ENCODE measurements around the gene SCYGR7. TPM values are rescaled to one million over a fixed set of nuclear protein-coding genes. Genes with fewer than 3 reads are reported as not detected.
"Not testable (repeated sequence)": the region's sequence is repeated elsewhere in the genome, so short reads cannot be mapped to it uniquely, and the experiment has no call there.

The SCYGR7 gene
- polyA plus RNA-seq, 3 donors: not detected

DNA sequence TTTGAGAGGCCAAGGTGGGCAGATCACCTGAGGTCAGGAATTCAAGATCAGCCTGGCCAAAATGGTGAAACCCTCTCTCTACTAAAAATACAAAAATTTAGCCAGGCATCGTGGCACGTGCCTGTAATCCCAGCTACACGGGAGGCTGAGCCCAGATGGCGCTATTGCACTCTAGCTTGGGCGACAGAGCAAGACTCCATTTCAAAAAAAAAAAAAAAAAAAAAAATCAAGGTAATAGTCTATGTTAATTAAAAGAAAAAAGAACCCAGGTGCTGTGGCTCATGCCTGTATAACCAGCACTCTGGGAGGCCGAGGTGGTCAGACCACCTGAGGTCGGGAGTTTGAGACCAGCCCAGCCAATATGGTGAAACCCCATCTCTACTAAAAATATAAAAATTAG, 12.6 kb downstream of the SCYGR7 start:
- not testable (repeated sequence) for H3K27ac ChIP-seq (ENCODE audit: low read depth, low read length)
- WGBS, 3 donors: 65 to 80% (median 78%) methylated on average over 7 of the region's 7 CpGs

DNA sequence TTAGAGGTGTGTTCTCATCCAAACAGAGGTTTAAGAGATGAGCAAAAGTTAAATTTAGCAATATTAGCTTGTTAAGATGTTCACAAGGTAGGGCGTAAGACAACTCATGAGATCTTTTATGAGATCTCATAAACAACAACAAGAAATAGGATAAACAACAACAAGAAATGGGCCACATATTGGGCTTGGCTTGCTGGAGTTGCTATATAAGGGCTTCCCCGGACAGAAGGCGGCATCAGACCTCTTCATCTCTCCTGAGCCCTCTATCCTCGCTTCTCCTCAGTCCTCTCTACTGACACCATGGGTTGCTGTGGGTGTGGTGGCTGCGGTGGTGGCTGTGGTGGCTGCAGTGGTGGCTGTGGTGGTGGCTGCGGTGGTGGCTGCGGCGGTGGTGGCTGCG, 17.5 kb downstream of the SCYGR7 start, which contains the start of gene SCYGR8:
SCYGR8 (plus strand) TSS at position 301 of the 400 bp plus-strand sequence; CDS start at position 301, 0 bp downstream.
- no peak within 1 kb of the TSS for H3K27ac ChIP-seq (ENCODE audit: low read depth, low read length)
- WGBS, 3 donors: 87 to 95% (median 89%) methylated on average over 5 to 6 of the region's 9 CpGs

DNA sequence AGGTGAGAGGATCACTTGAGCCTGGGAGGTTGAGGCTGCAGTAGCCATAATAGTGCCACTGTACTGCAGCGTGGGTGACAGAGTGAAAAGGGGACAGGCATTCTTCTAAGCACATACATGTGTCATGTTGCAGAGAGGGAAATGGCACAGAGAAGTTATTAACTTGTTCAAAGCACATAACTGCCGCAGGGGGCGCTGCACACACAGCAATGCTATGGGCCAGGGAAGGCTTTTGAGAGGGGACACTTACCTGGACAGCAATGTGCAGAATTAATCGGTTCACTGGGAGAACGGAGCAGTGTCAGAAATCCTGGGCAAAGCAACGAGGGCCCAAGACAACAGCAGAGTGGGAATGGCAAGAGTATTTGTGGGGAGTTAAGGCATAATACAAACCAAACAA, 19.9 kb downstream of the SCYGR7 start:
- WGBS, 3 donors: 61 to 74% (median 69%) methylated on average over 6 of the region's 6 CpGs
- H3K27ac ChIP-seq (ENCODE audit: low read depth, low read length): no peak overlapping the region

DNA sequence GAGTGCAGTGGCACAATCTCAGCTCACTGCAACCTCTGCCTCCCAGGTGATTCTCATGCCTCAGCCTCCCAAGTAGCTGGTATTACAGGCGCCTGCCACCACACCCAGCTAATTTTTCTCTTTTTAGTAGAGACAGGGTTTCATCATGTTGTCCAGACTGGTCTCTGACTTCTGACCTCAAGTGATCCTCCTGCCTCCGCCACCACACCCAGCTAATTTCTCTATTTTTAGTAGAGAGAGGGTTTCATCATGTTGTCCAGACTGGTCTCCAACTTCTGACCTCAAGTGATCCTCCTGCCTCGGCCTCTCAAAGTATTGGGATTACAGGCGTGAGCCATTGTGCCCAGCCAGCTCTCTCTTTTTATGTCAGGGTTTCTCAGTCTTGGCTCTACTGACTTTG, 28.1 kb downstream of the SCYGR7 start:
- not testable (repeated sequence) for H3K27ac ChIP-seq (ENCODE audit: low read depth, low read length)
- 64 to 76% (median 65%) methylated on average over 4 of the region's 4 CpGs for WGBS, 3 donors

DNA sequence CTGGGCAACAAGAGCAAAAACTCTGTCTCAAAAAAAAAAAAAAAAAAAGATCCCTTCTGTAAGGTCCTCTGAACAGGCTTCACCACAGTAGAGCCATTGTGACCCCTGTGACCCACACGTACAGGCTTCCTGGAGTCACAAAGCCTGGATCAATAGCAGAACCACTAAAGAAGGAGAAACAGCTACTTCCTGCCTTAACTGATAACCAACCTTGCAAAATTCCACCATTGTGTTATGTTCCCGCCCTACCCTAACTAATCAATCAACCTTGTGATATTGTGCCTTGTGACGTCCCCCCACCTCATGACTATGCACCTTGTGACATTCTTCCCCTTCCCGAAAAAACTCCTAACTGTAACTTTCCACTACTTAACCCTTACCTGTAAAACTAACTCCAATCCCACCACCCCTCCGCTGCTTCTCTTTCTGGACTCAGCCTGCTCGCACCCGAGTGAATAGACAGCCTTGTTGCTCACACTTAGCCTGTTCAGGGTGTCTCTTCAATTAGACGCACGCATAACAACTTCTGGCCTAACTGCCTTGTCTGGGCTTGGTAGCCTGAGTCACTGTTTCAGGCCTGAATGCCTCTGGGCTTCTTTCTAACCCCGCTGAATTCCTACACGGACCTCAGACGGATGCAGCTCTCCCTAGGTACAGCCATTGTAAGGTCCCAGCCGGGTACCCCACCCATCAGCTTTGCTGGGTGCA, 31.4 kb downstream of the SCYGR7 start:
- 57 to 74% (median 69%) methylated on average over 13 of the region's 13 CpGs for WGBS, 3 donors

DNA sequence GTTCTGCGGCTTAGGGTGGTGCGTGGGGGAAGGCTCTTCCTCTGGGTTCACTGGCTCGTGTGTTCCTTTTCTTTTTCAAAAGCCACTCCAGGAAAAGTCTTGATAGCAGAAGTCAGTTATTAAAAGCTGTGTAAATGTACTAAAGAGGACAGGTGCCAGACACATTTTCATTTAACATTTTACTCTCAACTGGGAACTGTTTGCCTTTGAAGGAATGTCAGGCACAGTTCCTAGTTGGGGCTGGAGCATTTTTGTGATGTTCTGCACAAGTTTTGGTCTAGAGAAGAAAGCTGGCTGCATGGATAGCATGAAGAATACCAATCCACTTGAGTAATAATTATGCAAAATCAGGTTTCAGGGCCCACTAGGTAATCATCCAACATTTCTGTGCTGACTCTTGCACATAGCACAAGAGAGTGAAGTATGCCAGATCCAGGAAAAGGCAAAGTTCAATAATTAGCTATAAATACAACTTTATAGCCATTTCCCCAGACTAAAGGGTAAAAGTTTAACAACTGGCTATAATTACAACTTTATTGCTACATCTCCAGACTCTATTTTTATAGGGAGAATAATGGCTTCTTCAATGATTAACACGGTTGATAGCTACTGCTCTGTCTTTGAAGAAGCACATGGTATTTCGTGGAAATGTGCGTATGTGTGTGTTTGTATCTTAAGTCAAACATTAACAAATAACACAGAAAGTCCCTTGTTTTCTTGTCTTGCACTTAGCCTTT, 33.8 kb downstream of the SCYGR7 start:
- H3K27ac ChIP-seq (ENCODE audit: low read depth, low read length): no peak overlapping the region
- 44 to 73% (median 58%) methylated on average over 6 of the region's 6 CpGs for WGBS, 3 donors

More for the DNA sequence above, 31.4 kb downstream of the SCYGR7 start:
- no peak overlapping the region for H3K27ac ChIP-seq (ENCODE audit: low read depth, low read length)

DNA sequence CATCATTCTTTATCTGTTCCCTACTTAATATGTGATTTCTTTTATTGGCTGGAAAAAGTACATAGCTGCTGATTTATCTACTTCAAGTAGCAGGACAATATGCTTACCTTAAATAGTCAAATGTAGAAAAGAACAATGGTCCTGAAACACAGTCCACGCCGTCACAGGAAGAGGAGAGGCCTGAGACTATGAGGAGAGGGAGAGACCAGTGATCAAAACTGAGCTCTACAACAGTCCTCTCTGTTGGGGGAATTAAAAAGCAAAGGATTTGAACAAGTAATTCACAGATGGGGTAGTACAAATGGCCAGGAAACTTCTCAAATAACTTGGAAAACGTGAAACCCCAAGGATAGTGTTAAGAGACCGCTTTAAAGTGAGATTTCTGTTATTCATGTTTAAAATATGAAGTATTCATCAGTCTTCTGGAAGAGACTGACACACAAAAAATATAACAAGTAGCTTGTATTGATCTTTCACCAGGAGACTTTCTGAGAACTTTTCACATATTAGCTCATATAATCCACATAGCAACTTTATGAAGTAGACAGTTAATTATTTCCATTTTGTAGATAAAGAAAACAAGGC, 37.7 kb downstream of the SCYGR7 start:
- no peak overlapping the region for H3K27ac ChIP-seq (ENCODE audit: low read depth, low read length)
- WGBS, 3 donors: 34 to 67% (median 55%) methylated on average over 4 of the region's 4 CpGs

DNA sequence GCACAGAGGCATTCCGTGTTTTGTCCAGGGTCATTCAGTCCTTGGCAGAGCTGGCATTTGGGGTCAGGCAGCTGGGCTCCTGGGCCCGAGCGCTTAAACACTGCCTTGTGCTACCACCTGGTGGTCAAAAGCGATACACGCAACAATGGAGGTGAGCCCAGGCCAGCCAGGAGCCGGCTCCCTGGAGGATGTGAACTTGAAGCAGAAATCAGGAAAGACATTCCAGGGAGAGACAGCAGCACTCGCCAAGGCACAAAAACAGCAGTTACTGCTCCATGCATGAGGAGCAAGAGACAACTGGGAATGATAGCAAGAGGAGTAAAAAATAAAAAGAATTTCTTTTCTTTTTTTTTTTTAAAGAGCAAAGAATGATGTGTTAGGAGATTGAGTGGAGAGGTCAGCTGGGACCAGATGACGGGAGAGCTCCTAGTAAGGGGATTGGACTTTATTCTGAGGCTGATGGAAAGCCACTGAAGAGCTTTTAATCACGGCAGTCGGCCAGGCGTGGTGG, 38.3 kb downstream of the SCYGR7 start:
- no peak overlapping the region for H3K27ac ChIP-seq (ENCODE audit: low read depth, low read length)
- WGBS, 3 donors: 19 to 27% (median 22%) methylated on average over 11 of the region's 11 CpGs

DNA sequence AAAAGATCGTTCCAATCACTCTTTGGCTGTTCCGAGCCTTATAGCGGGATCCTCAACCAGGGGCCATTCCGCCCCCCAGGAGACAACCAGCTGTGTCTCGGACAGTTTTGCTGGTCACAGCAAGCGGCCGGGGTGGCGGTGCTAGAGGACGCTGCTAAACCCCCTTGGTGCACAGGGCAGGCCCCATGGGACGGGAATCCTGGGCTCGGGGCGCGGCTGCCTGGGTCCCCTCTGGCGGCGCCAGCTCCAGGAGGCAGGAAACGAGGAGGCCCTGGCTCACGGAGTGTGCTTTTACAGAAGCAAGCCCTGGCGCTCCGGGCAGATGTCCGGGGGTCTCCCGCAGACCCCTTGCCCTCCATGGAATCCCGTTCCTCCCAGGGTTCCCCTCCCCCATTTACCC, 39.7 kb downstream of the SCYGR7 start:
- 89 to 95% (median 93%) methylated on average over 21 to 22 of the region's 22 CpGs for WGBS, 3 donors

DNA sequence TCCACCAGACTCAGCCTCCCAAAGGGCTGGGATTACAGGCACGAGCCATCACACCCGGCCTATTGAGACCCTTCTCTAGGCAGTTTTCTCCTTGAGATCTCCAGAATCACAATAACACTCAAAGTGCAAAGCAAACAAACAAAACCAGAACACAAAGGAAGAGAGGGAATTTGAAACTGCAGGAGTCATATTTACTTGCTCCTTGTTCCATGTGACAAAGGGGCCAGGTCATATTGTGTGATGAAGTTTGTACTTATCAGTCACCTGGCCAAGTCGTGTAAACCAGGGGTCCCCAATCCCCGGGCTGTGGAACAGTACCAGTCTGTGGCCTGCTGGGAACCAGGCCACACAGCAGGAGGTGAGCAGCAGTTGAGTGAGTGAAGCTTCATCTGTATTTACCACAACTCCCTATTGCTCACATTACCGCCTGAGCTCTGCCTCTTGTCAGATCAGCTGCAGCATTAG, 44.1 kb downstream of the SCYGR7 start:
- no peak overlapping the region for H3K27ac ChIP-seq (ENCODE audit: low read depth, low read length)
- 66 to 86% (median 82%) methylated on average over 5 of the region's 5 CpGs for WGBS, 3 donors

More for the DNA sequence above, 39.7 kb downstream of the SCYGR7 start:
- H3K27ac ChIP-seq (ENCODE audit: low read depth, low read length): no peak overlapping the region

DNA sequence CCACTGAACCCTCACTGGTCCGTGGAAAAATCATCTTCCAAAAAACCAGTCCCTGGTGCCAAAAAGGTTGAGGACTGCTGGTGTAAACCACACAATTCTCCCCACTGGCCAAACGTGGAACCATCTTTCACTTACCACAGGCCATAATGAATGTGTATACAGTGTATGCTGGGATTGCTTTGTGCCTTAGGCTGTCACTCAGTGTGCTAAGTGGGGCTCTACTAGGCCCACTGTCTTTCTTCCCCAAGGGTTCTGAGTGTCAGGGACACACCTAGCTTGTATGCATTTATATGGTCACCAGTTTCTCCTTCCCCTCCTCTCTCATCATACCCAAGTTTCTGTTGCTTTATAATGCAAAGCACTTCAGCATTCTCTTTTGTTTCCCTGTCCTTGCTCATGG, 44.8 kb downstream of the SCYGR7 start:
- H3K27ac ChIP-seq (ENCODE audit: low read depth, low read length): no peak overlapping the region
- WGBS, 3 donors: 51 to 60% (median 58%) methylated on average over 2 of the region's 2 CpGs

DNA sequence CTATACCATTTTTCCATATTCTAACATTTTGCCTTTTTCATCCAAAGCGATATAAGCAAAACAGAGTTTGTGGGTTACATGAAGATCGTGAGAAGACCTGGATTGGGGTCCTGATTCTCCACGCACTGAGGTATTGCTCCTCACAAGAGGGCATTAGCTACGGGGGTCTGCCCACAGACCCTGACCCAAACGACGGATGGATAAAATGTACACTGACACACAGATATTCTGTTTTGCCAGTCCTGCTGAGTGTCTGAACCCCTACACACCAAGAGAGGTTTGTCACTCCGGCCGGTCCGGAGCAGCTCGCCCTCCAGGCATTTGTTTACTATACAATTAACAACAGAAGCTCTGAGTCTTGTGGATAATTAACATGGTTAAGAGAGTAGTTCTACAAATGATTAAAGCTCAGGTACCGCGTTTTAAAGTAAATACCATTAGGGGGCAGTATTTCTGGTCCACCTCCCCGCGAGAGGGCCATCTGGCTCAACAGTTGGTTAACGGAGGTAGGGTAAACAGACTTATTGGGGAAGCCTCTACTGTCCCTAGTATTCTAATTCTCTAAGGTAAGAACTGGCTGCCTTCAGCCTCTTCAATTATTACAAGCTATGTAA, 46.0 kb downstream of the SCYGR7 start:
- no peak overlapping the region for H3K27ac ChIP-seq (ENCODE audit: low read depth, low read length)
- 32 to 64% (median 62%) methylated on average over 15 of the region's 15 CpGs for WGBS, 3 donors

DNA sequence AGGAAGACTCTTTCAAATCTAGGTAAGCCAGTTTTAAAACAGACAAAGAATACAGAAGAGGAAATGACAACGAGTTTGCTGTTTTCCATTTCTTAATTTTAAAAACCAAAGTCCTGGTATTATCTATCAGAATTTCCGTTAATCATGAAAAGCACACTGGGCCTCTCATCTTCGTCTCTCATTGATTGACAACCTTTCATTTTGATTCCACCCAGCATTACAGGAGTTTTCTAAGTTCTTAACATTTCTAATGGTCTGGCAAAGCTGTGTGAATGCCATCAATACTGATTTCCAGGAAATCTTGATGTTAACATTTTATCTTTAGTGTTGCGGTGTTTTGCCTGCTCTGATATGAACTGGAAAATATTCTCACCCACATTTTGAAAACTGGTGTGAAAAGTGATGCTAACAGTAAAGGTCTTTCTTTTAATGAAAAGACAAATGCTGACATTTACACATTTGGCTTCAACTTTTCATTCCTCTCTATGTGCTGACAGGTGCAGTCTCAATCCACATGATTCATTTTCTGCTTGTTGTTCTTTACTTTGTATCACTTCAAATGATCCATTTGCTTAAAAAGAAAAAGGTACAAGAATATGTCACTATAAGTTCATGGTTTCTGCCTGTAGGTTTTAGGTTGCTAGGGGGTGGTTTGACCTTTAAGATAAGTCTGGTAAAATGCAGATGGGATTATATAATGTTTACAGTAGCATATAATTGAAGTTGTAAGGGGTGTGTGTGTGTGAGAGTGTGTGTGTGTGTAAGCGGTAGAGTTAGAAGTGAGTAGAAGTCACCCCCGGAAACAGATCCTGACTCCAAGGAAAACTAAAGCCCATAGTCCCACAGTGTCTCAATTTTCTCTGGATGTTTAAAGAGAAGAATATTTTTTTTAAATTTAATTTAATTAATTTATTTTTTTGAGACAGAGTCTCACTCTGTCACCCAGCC, 47.0 kb downstream of the SCYGR7 start:
- 76 to 85% (median 81%) methylated on average over 6 of the region's 6 CpGs for WGBS, 3 donors
- no peak overlapping the region for H3K27ac ChIP-seq (ENCODE audit: low read depth, low read length)

Other genes with a start within 250 kb of the SCYGR7 start
- not detected for gene SCYGR2, start 129.4 kb upstream of the SCYGR7 start, polyA plus RNA-seq
- not detected for gene SCYGR3, start 113.5 kb upstream of the SCYGR7 start, polyA plus RNA-seq
- gene SCYGR4, start 110.8 kb upstream of the SCYGR7 start, polyA plus RNA-seq: under 1 TPM in 1 of 3 donors, not detected in 2; 0.22 TPM
- not detected for gene SCYGR5, start 61.5 kb upstream of the SCYGR7 start, polyA plus RNA-seq
- 100 to 1,000 TPM in 1 of 3 donors, 10 to 100 TPM in 1, 1 to 10 TPM in 1; 2.1 to 114 (median 76.7) TPM for gene SLC19A3, start 10.3 kb upstream of the SCYGR7 start, polyA plus RNA-seq
- gene SCYGR6, start 3.6 kb upstream of the SCYGR7 start, polyA plus RNA-seq: not detected
- gene SCYGR8, start 17.6 kb downstream of the SCYGR7 start, polyA plus RNA-seq: not detected
- gene CCL20, start 85.5 kb downstream of the SCYGR7 start, polyA plus RNA-seq: 10 to 100 TPM in 1 of 3 donors, 1 to 10 TPM in 1, under 1 TPM in 1; 0.40 to 70.1 (median 3.4) TPM
- gene DAW1, start 143.3 kb downstream of the SCYGR7 start, polyA plus RNA-seq: 1 to 10 TPM in 1 of 3 donors, under 1 TPM in 1, not detected in 1; 0.03 to 1.1 TPM

Measured in adipose tissue (tissue), 3 donors.